Trophoblast cell (in vitro differentiated cells and primary cell): ENCODE results near the gene LSR.

Source experiments
- DNase-seq, 2 donors: peaks; one replicate each; pipeline ENCODE4 v3.0.0-alpha.2; 2016
- H2AFZ ChIP-seq: 2 replicates; pipeline ENCODE4 v1.6.1; 2013; ENCODE audit warnings: low read length, moderate library complexity, mild to moderate bottlenecking; ENCODE audit not compliant: insufficient read depth, poor library complexity
- H2AK5ac ChIP-seq: 2 replicates; pipeline ENCODE4 v1.6.1; 2013; ENCODE audit warnings: mild to moderate bottlenecking, low read length
- H2BK120ac ChIP-seq: 2 replicates; pipeline ENCODE4 v1.6.1; 2013; ENCODE audit warnings: low read length, mild to moderate bottlenecking, moderate library complexity; ENCODE audit not compliant: insufficient read depth, poor library complexity
- H2BK12ac ChIP-seq: 2 replicates; pipeline ENCODE4 v1.6.1; 2013; ENCODE audit warnings: mild to moderate bottlenecking, low read length, moderate library complexity
- H2BK5ac ChIP-seq: 2 replicates; pipeline ENCODE4 v1.6.1; 2013; ENCODE audit warnings: low read length, low read depth, moderate library complexity, mild to moderate bottlenecking; ENCODE audit not compliant: poor library complexity
- H3K14ac ChIP-seq: 2 replicates; pipeline ENCODE4 v1.6.1; 2013; ENCODE audit warnings: mild to moderate bottlenecking, low read length
- H3K18ac ChIP-seq: 2 replicates; pipeline ENCODE4 v1.6.1; 2013; ENCODE audit warnings: mild to moderate bottlenecking, low read length
- H3K23ac ChIP-seq: 2 replicates; pipeline ENCODE4 v1.6.1; 2013; ENCODE audit warnings: low read length
- H3K27ac ChIP-seq: 2 replicates; pipeline ENCODE4 v1.5.1; 2013; ENCODE audit warnings: low read depth, mild to moderate bottlenecking, inconsistent platforms, low read length, moderate library complexity
- H3K27me3 ChIP-seq: 2 replicates; pipeline ENCODE4 v1.6.1; 2013; ENCODE audit warnings: inconsistent platforms, mild to moderate bottlenecking, low read length, moderate library complexity; ENCODE audit not compliant: insufficient read depth
- H3K36me3 ChIP-seq, 2 experiments: 1 replicate in 1 of 2; 2 replicates in 1 of 2; pipeline ENCODE4 v1.6.1; 2013; ENCODE audit warnings: low read length in 2 of 2, mild to moderate bottlenecking in 2 of 2, moderate library complexity in 1 of 2; ENCODE audit not compliant: insufficient read depth in 2 of 2, control insufficient read depth in 1 of 2
- H3K4ac ChIP-seq: 2 replicates; pipeline ENCODE4 v1.6.1; 2013; ENCODE audit warnings: low read depth, mild to moderate bottlenecking, low read length, moderate library complexity
- H3K4me1 ChIP-seq, 2 experiments: 1 replicate in 1 of 2; 2 replicates in 1 of 2; pipeline ENCODE4 v1.6.1; 2013; ENCODE audit warnings: low read length in 2 of 2, mild to moderate bottlenecking in 2 of 2, moderate library complexity in 1 of 2; ENCODE audit not compliant: insufficient read depth in 2 of 2, control insufficient read depth in 1 of 2
- H3K4me2 ChIP-seq: 2 replicates; pipeline ENCODE4 v1.6.1; 2013; ENCODE audit warnings: inconsistent platforms, mild to moderate bottlenecking, low read length, moderate library complexity
- H3K4me3 ChIP-seq: 2 replicates; pipeline ENCODE4 v1.5.1; 2013; ENCODE audit warnings: mild to moderate bottlenecking, low read depth, low read length, inconsistent platforms
- H3K79me1 ChIP-seq: one replicate; pipeline ENCODE4 v1.6.1; 2013; ENCODE audit warnings: low read length
- H3K79me2 ChIP-seq: 2 replicates; pipeline ENCODE4 v1.6.1; 2013; ENCODE audit warnings: low read length, mild to moderate bottlenecking; ENCODE audit not compliant: control insufficient read depth, insufficient read depth, poor library complexity
- H3K9ac ChIP-seq: 2 replicates; pipeline ENCODE4 v1.6.1; 2013; ENCODE audit warnings: mild to moderate bottlenecking, low read length
- H3K9me3 ChIP-seq: 2 replicates; pipeline ENCODE4 v1.6.1; 2013; ENCODE audit warnings: low read depth, mild to moderate bottlenecking, control low read depth, inconsistent platforms, low read length; ENCODE audit not compliant: insufficient read depth
- H4K12ac ChIP-seq: 2 replicates; pipeline ENCODE4 v1.6.1; 2013; ENCODE audit warnings: low read depth, mild to moderate bottlenecking, low read length, moderate library complexity
- H4K8ac ChIP-seq: 2 replicates; pipeline ENCODE4 v1.6.1; 2013; ENCODE audit warnings: low read depth, mild to moderate bottlenecking, low read length, moderate library complexity
- H4K91ac ChIP-seq: one replicate; pipeline ENCODE4 v1.6.1; 2013; ENCODE audit warnings: low read depth, mild to moderate bottlenecking, low read length, moderate library complexity
- WGBS: extraction: QIAGEN DNeasy Blood & Tissue Kit; methylation state at CpG from one replicate; pipeline ENCODE4 v1.1.7; 2013; ENCODE audit warnings: missing lambda C conversion rate; ENCODE audit not compliant: insufficient read length, insufficient coverage; ENCODE audit errors: extremely low coverage; 5-methylcytosine and 5-hydroxymethylcytosine counted together

LSR gene

GRCh38 chr19:35207391-35207871 lies 41.4 kb upstream of the LSR start:
- Histone ChIP-seq H3K9me3 (no peaks in the 10 kb centered on the region), H3K9ac (no peak overlapping the region), H4K91ac (no peak overlapping the region), H2BK12ac (no peak overlapping the region), H3K79me1 (no peaks in the 10 kb centered on the region), H3K4me2 (no peak overlapping the region), H2AFZ (no peak overlapping the region), H2AK5ac (no peak overlapping the region), H3K4me3 (no peak overlapping the region), H3K27ac (no peak overlapping the region), H3K4me1 (no peaks in the 10 kb centered on the region), H3K79me2 (no peaks in the 10 kb centered on the region), H3K23ac (no peak overlapping the region), H2BK120ac (no peak overlapping the region), H3K14ac (no peak overlapping the region), H3K4ac (no peak overlapping the region), H3K36me3 (no peaks in the 10 kb centered on the region), H3K27me3 (no peaks in the 10 kb centered on the region), H2BK5ac (no peak overlapping the region), H4K12ac (no peak overlapping the region), H4K8ac (no peak overlapping the region), H3K18ac (no peak overlapping the region)
- WGBS: no CpG with 5 or more reads among the region's 8 CpGs
- peak in 1 of 2 donors; percentile 12 for DNase-seq

DNA sequence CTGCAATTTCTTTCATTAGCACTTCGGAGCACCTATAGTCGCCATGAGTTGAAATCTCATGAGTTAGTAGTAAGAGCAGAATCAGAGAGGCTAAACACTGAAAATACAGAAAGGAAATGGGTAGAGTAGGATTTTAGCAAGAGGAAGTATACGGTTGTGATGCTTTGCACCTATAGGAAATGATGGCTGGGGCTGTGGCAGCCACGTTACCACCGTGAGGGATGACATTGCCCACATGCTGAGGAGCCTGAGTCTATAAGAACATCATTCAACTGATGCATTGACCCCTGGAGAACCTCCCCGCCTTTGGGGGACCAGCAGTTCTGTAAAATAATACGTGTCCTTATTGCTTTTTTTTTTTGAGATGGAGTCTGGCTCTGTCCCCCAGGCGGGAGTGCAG lies 40.7 kb upstream of the LSR start:
- no peak overlapping the region for H3K4me3 ChIP-seq
- H3K9ac ChIP-seq: no peak overlapping the region
- H2AFZ ChIP-seq: no peak overlapping the region
- H3K18ac ChIP-seq: no peak overlapping the region
- H3K14ac ChIP-seq: no peak overlapping the region
- no peak overlapping the region for H2BK5ac ChIP-seq
- H2BK120ac ChIP-seq: no peak overlapping the region
- H2AK5ac ChIP-seq: no peak overlapping the region
- no peaks in the 10 kb centered on the region for H3K9me3 ChIP-seq
- no peaks in the 10 kb centered on the region for H3K79me2 ChIP-seq
- no peaks in the 10 kb centered on the region for H3K36me3 ChIP-seq
- no peak overlapping the region for H3K4ac ChIP-seq
- H3K27ac ChIP-seq: no peak overlapping the region
- no peaks in the 10 kb centered on the region for H3K4me1 ChIP-seq
- H3K23ac ChIP-seq: no peak overlapping the region
- H4K91ac ChIP-seq: no peak overlapping the region
- no peak overlapping the region for H4K8ac ChIP-seq
- WGBS: no CpG with 5 or more reads among the region's 8 CpGs
- no peak for DNase-seq
- no peaks in the 10 kb centered on the region for H3K27me3 ChIP-seq
- H3K79me1 ChIP-seq: no peaks in the 10 kb centered on the region
- no peak overlapping the region for H2BK12ac ChIP-seq
- no peak overlapping the region for H4K12ac ChIP-seq
- no peak overlapping the region for H3K4me2 ChIP-seq

- no peak for DNase-seq
- no peak overlapping the region for H3K27ac ChIP-seq
- H2AFZ ChIP-seq: no peak overlapping the region
- no peak overlapping the region for H2BK120ac ChIP-seq
- no peak overlapping the region for H4K91ac ChIP-seq
- no peaks in the 10 kb centered on the region for H3K4me1 ChIP-seq
- no peaks in the 10 kb centered on the region for H3K9me3 ChIP-seq
- no peak overlapping the region for H2BK5ac ChIP-seq
- H2BK12ac ChIP-seq: no peak overlapping the region
- H2AK5ac ChIP-seq: no peak overlapping the region
- H4K12ac ChIP-seq: no peak overlapping the region
- no peak overlapping the region for H3K18ac ChIP-seq
- H3K23ac ChIP-seq: no peak overlapping the region
- H3K27me3 ChIP-seq: no peaks in the 10 kb centered on the region
- H3K14ac ChIP-seq: no peak overlapping the region
- no peaks in the 10 kb centered on the region for H3K79me1 ChIP-seq
- no peaks in the 10 kb centered on the region for H3K36me3 ChIP-seq
- no peak overlapping the region for H3K4me3 ChIP-seq
- no peaks in the 10 kb centered on the region for H3K79me2 ChIP-seq
- H3K4me2 ChIP-seq: no peak overlapping the region
- no peak overlapping the region for H3K9ac ChIP-seq
- H3K4ac ChIP-seq: no peak overlapping the region
- no CpG with 5 or more reads among the region's 4 CpGs for WGBS
- no peak overlapping the region for H4K8ac ChIP-seq
Observed at GRCh38 chr19:35209646-35210045, 39.2 kb upstream of the LSR start.

DNA sequence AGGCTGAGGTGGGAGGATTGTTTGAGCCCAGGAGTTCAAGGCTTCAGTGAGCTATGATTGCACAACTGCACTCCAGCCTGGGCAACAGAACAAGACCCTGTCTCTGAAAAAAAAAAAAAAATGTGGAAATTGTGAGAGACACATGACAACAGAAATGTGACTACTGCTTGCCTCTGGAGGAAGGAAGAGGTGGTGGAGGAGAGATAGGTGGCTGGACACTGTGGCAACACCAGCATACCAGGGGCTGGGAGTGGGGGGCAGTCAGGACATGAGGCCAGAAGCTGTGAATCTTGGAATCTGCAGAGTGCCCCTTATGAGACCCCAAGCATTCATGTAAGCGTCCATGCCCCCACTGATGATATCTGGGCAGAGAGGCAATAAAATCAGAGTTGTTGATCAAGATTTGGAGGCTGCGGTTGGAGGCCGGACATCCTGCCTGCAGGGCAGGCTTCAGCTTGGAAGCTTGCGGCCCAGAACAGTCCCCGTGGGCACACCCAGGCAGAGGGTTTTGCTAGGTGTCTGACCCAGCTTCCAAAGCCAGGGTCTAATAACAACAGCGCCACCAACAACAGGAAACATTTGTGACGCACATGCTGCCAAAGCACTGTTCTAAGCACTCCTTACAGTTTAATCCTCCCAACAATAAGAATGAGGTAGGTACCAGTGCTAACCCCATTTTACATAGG lies 37.1 kb upstream of the LSR start:
- no peak overlapping the region for H3K23ac ChIP-seq
- H4K12ac ChIP-seq: no peak overlapping the region
- no peak overlapping the region for H3K14ac ChIP-seq
- no peak overlapping the region for H3K9ac ChIP-seq
- no peaks in the 10 kb centered on the region for H3K4me1 ChIP-seq
- no peaks in the 10 kb centered on the region for H3K36me3 ChIP-seq
- no peak overlapping the region for H3K4me3 ChIP-seq
- H3K4ac ChIP-seq: no peak overlapping the region
- H3K18ac ChIP-seq: no peak overlapping the region
- no peaks in the 10 kb centered on the region for H3K9me3 ChIP-seq
- H3K27ac ChIP-seq: no peak overlapping the region
- H2BK5ac ChIP-seq: no peak overlapping the region
- no peak overlapping the region for H3K4me2 ChIP-seq
- no peaks in the 10 kb centered on the region for H3K79me2 ChIP-seq
- no peaks in the 10 kb centered on the region for H3K27me3 ChIP-seq
- WGBS: no CpG with 5 or more reads among the region's 7 CpGs
- no peaks in the 10 kb centered on the region for H3K79me1 ChIP-seq
- H2BK120ac ChIP-seq: no peak overlapping the region
- H4K8ac ChIP-seq: no peak overlapping the region
- DNase-seq: no peak
- H2AFZ ChIP-seq: no peak overlapping the region
- no peak overlapping the region for H2AK5ac ChIP-seq
- no peak overlapping the region for H2BK12ac ChIP-seq
- no peak overlapping the region for H4K91ac ChIP-seq
